ENCODE measurements around the gene POP4.

POP4 gene

DNA sequence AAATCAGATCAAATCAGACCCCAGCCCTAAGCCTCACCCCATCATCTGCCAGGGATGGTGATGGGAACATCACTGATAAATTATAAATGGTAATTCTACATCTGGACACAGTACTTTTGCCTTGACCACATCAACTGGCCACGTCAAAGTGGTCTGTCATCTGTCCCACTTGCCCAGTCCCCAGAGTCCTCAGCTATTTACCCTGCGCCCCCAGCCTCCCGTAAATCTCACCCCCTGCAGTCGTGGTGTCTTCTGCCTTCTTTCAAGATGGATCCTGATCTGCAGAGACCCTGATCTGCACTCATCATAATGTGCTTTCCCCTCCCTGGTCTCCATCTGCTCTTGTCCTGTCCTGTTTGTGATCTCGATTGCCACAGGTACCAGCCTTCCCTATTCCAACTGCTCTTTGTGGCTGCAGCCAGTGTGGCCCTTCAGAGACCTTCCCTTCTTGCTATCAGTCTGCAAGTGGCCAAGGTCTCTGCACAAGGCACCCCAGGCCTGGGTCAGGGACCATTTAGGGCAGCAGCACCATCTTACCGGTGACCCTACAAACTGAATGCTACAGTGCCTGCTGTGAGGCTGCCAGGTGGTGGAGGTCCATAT is 26.7 kb upstream of the POP4 start:
- Histone ChIP-seq H3K4me3 (ENCODE audit: low read length) (no peak overlapping the region), H3K27ac (ENCODE audit: low read length) (no peak overlapping the region)

DNA sequence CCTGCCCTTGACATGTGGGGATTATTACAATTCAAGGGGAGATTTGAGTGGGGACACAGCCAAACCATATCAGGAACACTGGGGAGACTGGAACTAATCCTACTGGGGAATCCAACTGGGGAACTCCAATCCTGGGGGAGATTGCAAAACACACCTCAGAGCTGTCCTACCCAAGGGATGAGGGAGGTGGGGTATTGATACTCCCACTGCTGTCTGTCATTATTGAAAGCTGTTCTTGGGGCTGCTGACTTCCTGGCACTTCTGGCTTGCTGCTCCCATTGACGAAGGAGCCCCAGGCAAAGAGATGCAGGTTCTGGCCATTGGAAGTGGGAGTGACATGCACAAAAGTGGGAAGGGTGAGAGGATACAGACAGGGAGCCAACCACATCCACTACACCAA is 24.7 kb upstream of the POP4 start:
- H3K36me3 ChIP-seq (ENCODE audit: insufficient read depth, low read depth, low read length): no peaks in the 10 kb centered on the region
- H3K4me3 ChIP-seq (ENCODE audit: low read length): no peak overlapping the region
- H3K4me1 ChIP-seq (ENCODE audit: insufficient read depth, low read length): no peaks in the 10 kb centered on the region
- H3K27me3 ChIP-seq (ENCODE audit: insufficient read depth, low read length): peaks cover 9% of the 10 kb centered on the region; the same call in 1 of the 2 replicates
- no peak overlapping the region for H3K27ac ChIP-seq (ENCODE audit: low read length)
- no peak overlapping the region for H3K9ac ChIP-seq (ENCODE audit: low read depth, low read length)
- H3K9me3 ChIP-seq (ENCODE audit: insufficient read depth, low read depth, low read length): no peaks in the 10 kb centered on the region

More for the DNA sequence above, 26.7 kb upstream of the POP4 start:
- peaks cover 8% of the 10 kb centered on the region; the same call in 1 of the 2 replicates for H3K27me3 ChIP-seq (ENCODE audit: insufficient read depth, low read length)
- H3K9me3 ChIP-seq (ENCODE audit: insufficient read depth, low read depth, low read length): no peaks in the 10 kb centered on the region
- no peaks in the 10 kb centered on the region; the same call in 1 of the 2 replicates for H3K4me1 ChIP-seq (ENCODE audit: insufficient read depth, low read length)
- no peak overlapping the region for H3K9ac ChIP-seq (ENCODE audit: low read depth, low read length)
- no peaks in the 10 kb centered on the region for H3K36me3 ChIP-seq (ENCODE audit: insufficient read depth, low read depth, low read length)

DNA sequence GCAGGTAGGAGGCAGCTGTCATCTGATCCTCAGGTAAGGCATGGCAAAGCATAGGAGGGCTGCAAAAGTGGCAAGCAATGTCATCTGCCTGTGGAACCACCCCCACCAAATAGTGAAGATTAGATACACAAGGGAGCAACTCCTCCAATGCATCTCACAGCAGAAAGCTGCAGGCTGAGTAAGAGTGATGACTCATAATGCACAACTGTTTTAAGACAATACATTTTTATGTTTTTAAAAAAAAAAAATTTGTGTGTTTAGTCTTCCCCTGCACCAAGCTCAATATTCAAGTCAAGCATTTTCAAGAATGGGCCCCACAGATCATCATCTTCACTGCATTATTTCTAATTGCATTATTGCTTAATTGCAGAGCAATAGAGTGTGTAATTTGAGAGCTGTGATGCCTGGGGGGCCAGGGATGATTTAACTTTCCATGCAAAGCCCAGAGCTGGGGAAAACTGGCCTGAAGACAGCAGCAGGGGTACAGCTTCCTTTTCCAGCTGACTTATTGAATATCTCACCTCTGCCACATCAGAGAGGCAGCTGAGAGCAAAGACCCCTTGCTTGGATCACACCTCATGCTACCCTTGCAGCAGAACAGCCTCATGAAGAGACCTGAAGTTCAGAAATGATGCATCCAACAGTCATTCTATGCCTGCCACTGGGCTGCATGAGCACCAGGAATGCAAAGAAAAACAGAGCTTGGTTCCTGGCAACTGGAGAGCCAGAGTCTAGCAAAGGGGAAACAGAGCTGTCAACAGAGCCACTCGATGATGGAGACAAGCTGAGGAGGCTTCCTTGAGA is 22.7 kb upstream of the POP4 start:
- Histone ChIP-seq H3K4me3 (ENCODE audit: low read length) (no peak overlapping the region), H3K27ac (ENCODE audit: low read length) (no peak overlapping the region), H3K36me3 (ENCODE audit: insufficient read depth, low read depth, low read length) (no peaks in the 10 kb centered on the region), H3K9ac (ENCODE audit: low read depth, low read length) (no peak overlapping the region), H3K4me1 (ENCODE audit: insufficient read depth, low read length) (no peaks in the 10 kb centered on the region), H3K9me3 (ENCODE audit: insufficient read depth, low read depth, low read length) (no peaks in the 10 kb centered on the region), H3K27me3 (ENCODE audit: insufficient read depth, low read length) (peaks cover 5% of the 10 kb centered on the region; the same call in 1 of the 2 replicates)

DNA sequence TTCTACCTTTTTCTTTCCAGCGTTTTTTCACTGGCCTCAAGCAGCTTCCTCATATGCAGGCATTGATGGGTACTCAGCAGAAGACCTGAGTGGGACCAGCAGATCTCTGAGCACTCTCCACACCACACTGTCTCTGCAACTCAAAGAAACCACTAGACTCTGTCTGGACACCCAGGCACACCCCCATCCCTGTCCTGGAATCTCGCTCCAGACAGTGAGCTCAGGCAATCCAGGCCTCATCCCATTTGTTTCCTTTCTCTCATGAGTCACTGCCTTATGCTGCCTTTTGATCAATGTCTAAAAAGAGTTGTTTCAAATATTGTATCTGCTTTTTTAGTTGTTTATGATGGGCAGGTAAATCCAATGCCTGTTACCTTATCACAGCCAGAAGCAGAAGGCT is 19.7 kb upstream of the POP4 start:
- no peaks in the 10 kb centered on the region for H3K4me1 ChIP-seq (ENCODE audit: insufficient read depth, low read length)
- H3K9me3 ChIP-seq (ENCODE audit: insufficient read depth, low read depth, low read length): no peaks in the 10 kb centered on the region
- no peak overlapping the region for H3K27ac ChIP-seq (ENCODE audit: low read length)
- H3K9ac ChIP-seq (ENCODE audit: low read depth, low read length): no peak overlapping the region
- no peaks in the 10 kb centered on the region for H3K36me3 ChIP-seq (ENCODE audit: insufficient read depth, low read depth, low read length)
- peaks cover 15% of the 10 kb centered on the region for H3K27me3 ChIP-seq (ENCODE audit: insufficient read depth, low read length)
- H3K4me3 ChIP-seq (ENCODE audit: low read length): no peak overlapping the region

DNA sequence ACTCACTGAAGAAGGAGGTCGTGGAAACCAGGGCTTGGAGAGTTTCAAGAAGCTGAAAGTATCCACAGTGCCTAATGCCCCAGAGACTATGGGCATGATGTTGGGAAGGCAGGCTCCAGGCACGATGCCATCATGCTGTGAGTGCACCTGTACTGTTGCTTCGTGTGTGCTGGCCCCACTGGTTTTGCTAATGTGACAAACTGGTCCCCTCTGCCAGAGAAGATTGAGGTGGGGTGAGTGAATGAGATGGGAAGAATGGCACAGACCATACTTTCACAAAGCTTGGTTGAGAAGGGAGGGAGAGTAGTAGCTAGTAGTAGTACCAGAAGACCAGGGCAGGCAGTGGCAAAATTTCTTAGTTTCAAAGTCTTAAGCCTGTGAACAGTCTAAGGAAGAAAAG is 19.0 kb upstream of the POP4 start:
- Histone ChIP-seq H3K4me1 (ENCODE audit: insufficient read depth, low read length) (no peaks in the 10 kb centered on the region), H3K9ac (ENCODE audit: low read depth, low read length) (no peak overlapping the region), H3K27me3 (ENCODE audit: insufficient read depth, low read length) (peaks cover 21% of the 10 kb centered on the region), H3K36me3 (ENCODE audit: insufficient read depth, low read depth, low read length) (no peaks in the 10 kb centered on the region), H3K4me3 (ENCODE audit: low read length) (no peak overlapping the region), H3K9me3 (ENCODE audit: insufficient read depth, low read depth, low read length) (no peaks in the 10 kb centered on the region), H3K27ac (ENCODE audit: low read length) (no peak overlapping the region)

DNA sequence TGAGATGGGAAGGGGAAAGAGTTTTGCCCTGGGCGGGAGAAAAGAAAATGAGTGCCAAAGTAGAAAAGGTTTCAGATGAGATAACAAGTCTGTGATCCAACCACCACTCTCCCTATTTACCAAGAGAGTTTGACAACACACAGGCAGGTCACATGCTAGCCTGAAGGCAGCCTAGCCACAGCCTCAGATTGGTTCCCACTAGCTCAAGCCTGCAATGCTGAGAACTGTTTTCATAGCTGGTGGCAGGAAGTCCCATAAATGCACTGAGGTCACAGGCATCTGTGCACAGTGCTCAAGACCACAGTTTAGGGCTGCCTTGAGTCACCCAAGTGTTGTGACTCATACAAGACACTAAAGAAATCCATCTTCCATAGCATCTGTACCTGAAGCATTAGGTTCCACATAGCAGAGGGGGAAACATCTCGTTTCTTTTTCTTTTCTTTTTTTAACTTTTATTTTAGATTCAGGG is 18.5 kb upstream of the POP4 start:
- Histone ChIP-seq H3K36me3 (ENCODE audit: insufficient read depth, low read depth, low read length) (no peaks in the 10 kb centered on the region), H3K27me3 (ENCODE audit: insufficient read depth, low read length) (peaks cover 25% of the 10 kb centered on the region), H3K4me3 (ENCODE audit: low read length) (no peak overlapping the region), H3K27ac (ENCODE audit: low read length) (no peak overlapping the region), H3K9ac (ENCODE audit: low read depth, low read length) (no peak overlapping the region), H3K4me1 (ENCODE audit: insufficient read depth, low read length) (no peaks in the 10 kb centered on the region), H3K9me3 (ENCODE audit: insufficient read depth, low read depth, low read length) (no peaks in the 10 kb centered on the region)

DNA sequence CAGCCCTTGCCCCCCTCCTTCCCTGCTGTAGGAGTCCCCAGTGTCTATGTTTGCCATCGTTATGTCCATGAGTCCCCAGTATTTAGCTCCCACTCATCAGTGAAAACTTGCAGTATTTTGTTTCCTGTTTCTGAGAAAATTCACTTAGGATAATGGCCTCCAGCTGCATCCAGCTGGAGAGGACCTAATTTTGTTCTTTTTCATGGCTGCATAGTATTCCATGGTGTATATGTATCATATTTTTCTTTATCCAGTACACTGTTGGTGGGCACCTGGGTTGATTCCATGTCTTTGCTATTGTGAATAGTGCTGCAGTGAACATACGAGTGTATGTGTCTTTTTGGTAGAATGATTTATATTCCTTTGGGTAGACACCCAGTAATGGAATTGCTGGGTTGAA is 18.0 kb upstream of the POP4 start:
- H3K9me3 ChIP-seq (ENCODE audit: insufficient read depth, low read depth, low read length): no peaks in the 10 kb centered on the region
- no peak overlapping the region for H3K9ac ChIP-seq (ENCODE audit: low read depth, low read length)
- no peak overlapping the region for H3K27ac ChIP-seq (ENCODE audit: low read length)
- peaks cover 25% of the 10 kb centered on the region for H3K27me3 ChIP-seq (ENCODE audit: insufficient read depth, low read length)
- H3K4me1 ChIP-seq (ENCODE audit: insufficient read depth, low read length): no peaks in the 10 kb centered on the region
- H3K36me3 ChIP-seq (ENCODE audit: insufficient read depth, low read depth, low read length): no peaks in the 10 kb centered on the region
- no peak overlapping the region for H3K4me3 ChIP-seq (ENCODE audit: low read length)

DNA sequence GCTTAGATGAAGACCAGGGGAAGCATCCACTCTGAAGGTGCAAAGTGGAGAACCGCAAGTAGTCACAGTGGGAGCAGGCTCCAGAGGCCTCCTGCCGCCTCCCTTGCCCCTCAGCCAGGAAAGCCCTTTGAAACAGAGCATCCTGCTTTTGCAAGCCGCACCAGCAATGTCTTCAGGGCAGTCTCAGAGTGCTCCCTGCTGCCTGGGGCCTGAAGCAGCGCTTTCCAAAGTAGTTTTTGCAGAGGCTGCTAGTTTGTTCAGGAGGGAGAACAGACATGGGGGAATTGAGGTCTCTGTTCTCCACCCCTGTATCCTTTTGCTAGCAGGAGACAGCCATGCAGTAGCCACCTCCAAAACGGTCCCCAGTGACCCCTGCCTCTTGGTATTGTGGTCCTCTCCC is 15.8 kb upstream of the POP4 start:
- H3K27me3 ChIP-seq (ENCODE audit: insufficient read depth, low read length): peaks cover 33% of the 10 kb centered on the region

DNA sequence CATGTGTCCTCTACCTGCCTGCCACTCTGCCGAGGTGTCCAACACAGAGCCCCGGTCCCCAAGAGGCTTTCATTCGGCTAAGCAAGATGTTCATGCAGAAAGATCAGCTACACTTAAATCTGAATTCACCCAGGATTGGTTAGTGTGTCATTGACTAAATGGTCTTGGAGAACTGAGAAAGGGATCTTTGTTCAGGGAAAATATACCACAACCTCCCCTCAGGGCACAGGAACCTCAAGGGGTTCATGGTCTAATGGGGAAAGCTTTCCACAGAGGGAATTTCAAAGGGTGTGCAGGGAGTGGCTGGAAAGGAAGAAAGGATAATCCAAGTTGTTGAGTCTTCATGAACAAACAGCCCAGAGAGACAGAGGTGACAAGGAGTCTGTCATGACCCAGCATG is 14.4 kb upstream of the POP4 start:
- Histone ChIP-seq H3K27ac (ENCODE audit: low read length) (no peak overlapping the region), H3K9ac (ENCODE audit: low read depth, low read length) (no peak overlapping the region), H3K4me1 (ENCODE audit: insufficient read depth, low read length) (peaks cover 12% of the 10 kb centered on the region), H3K36me3 (ENCODE audit: insufficient read depth, low read depth, low read length) (no peaks in the 10 kb centered on the region), H3K27me3 (ENCODE audit: insufficient read depth, low read length) (peaks cover 41% of the 10 kb centered on the region), H3K4me3 (ENCODE audit: low read length) (no peak overlapping the region), H3K9me3 (ENCODE audit: insufficient read depth, low read depth, low read length) (no peaks in the 10 kb centered on the region)

More for the DNA sequence above, 15.8 kb upstream of the POP4 start:
- Histone ChIP-seq H3K27ac (ENCODE audit: low read length) (no peak overlapping the region), H3K9me3 (ENCODE audit: insufficient read depth, low read depth, low read length) (no peaks in the 10 kb centered on the region), H3K36me3 (ENCODE audit: insufficient read depth, low read depth, low read length) (no peaks in the 10 kb centered on the region), H3K4me1 (ENCODE audit: insufficient read depth, low read length) (peaks cover 1% of the 10 kb centered on the region; the same call in 1 of the 2 replicates), H3K9ac (ENCODE audit: low read depth, low read length) (no peak overlapping the region), H3K4me3 (ENCODE audit: low read length) (no peak overlapping the region)

DNA sequence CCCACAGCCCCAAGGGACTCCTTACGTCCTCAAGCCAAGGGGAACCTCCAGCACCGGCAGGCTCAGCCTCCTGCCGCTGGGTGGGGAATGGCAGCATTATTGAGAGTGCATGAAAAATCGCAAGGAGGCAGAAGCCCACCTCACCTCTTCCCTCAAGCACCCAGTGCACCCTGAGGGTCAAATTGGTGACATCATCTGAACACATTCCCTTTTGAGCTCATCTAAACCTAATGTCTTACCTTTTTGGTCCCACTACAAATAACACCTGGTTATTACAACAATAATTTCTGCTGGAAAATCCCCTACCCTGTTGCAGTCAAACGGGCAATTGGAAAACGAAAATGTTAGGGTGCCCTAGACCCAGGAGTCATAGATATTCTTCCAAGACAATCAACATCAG is 12.2 kb upstream of the POP4 start:
- Histone ChIP-seq H3K4me1 (ENCODE audit: insufficient read depth, low read length) (peaks cover 15% of the 10 kb centered on the region), H3K36me3 (ENCODE audit: insufficient read depth, low read depth, low read length) (no peaks in the 10 kb centered on the region), H3K9me3 (ENCODE audit: insufficient read depth, low read depth, low read length) (no peaks in the 10 kb centered on the region), H3K9ac (ENCODE audit: low read depth, low read length) (no peak overlapping the region), H3K4me3 (ENCODE audit: low read length) (no peak overlapping the region), H3K27me3 (ENCODE audit: insufficient read depth, low read length) (peaks cover 45% of the 10 kb centered on the region), H3K27ac (ENCODE audit: low read length) (no peak overlapping the region)

DNA sequence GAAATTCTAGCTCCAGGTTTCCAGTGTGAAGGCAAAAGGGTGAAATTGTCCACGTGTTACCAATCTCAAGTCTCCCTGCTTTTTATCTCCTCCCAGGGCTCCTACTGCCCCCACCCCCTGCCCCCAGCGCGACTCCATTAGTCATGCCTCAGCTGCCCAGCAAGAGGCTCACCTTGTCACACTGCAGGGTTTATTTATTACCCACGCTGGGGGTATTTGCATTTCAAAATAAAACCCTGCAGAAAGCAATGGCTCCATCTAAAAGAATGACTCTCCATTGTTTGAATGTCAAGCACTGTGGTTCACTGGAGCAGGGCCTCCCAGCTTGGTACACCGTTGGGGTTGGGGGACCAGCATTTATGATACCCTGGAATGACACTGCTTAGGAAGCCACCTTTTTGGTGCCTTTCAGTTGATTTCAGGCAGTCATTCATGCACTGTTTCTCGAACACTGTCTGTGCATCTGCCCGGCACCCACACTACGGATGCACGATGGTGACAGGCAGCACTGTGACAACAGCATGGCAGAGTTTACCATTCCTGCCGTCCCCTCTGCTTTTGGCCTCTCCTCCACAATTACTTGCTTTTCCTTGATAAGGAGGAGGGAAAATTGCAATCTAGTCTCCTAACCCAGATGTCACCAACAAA is 9.9 kb upstream of the POP4 start:
- no peak overlapping the region for H3K27ac ChIP-seq (ENCODE audit: low read length)
- peaks cover 37% of the 10 kb centered on the region for H3K27me3 ChIP-seq (ENCODE audit: insufficient read depth, low read length)
- H3K4me3 ChIP-seq (ENCODE audit: low read length): peak overlapping the region; percentile 37; the same call in 1 of the 2 replicates

More for the DNA sequence above, 9.9 kb upstream of the POP4 start:
- Histone ChIP-seq H3K36me3 (ENCODE audit: insufficient read depth, low read depth, low read length) (no peaks in the 10 kb centered on the region), H3K9ac (ENCODE audit: low read depth, low read length) (no peak overlapping the region), H3K9me3 (ENCODE audit: insufficient read depth, low read depth, low read length) (no peaks in the 10 kb centered on the region), H3K4me1 (ENCODE audit: insufficient read depth, low read length) (peaks cover 15% of the 10 kb centered on the region)

Measured in iPS-20b (cell line).